Testis (tissue), 3 donors: Measurements from ENCODE around the gene RAB3B. TPM values are rescaled to one million over a fixed set of nuclear protein-coding genes. Genes with fewer than 3 reads are reported as not detected.

Source experiments
- DNase-seq: peaks from one replicate; pipeline ENCODE4 v3.0.0-alpha.2; 2019
- H3K27ac ChIP-seq, 2 donors: fragments of 200-600 bp; sonication (generic); one replicate each; pipeline ENCODE4 v1.5.1; 2019
- H3K27me3 ChIP-seq: fragments of 200-600 bp; sonication (generic); one replicate; pipeline ENCODE4 v1.5.1; 2019
- H3K36me3 ChIP-seq: fragments of 200-600 bp; sonication (generic); one replicate; pipeline ENCODE4 v1.5.1; 2017; ENCODE audit warnings: low read depth; ENCODE audit errors: missing control alignments
- H3K4me1 ChIP-seq: fragments of 200-600 bp; sonication (generic); one replicate; pipeline ENCODE4 v1.5.1; 2019
- H3K4me3 ChIP-seq, 2 donors: fragments of 200-600 bp; sonication (generic); one replicate each; pipeline ENCODE4 v1.5.1; 2017 to 2019
- H3K9me3 ChIP-seq: fragments of 200-600 bp; sonication (generic); one replicate; pipeline ENCODE4 v1.5.1; 2017
- POLR2A ChIP-seq: fragments of 450-650 bp; IDR thresholded peaks from one replicate; pipeline ENCODE4 v1.6.1; 2017; ENCODE audit warnings: antibody characterized with exemption, mild to moderate bottlenecking, moderate library complexity
- WGBS, 2 donors: methylation state at CpG; one replicate each; pipeline ENCODE4 v1.1.5; 2018; 5-methylcytosine and 5-hydroxymethylcytosine counted together
- intact Hi-C: fragments of 100-400 bp; cut with DNase I; formaldehyde crosslinking; loops from one replicate; pipeline ENCODE4 v1.15.1; 2023; ENCODE audit warnings: low total_unique reads
- polyA plus RNA-seq: library from polyadenylated mRNA; stranded (reverse); fragments of 350-450 nt; fragmentation: Illumina TruSeq; extraction: RNeasy Lipid Tissue Mini Kit (QIAGEN cat#74804); gene quantifications from one replicate; pipeline ENCODE4 v1.2.3, GENCODE V29; 2014; ENCODE audit warnings: low read depth, low replicate concordance; ENCODE audit not compliant: insufficient read depth
- total RNA-seq, 2 donors: library from RNA; depleted of rRNA; stranded (reverse); fragments of >200 nt; gene quantifications; one replicate each; pipeline ENCODE4 v1.2.3, GENCODE V29; 2016
- TF ChIP-seq, protein P1 (sequence below), 3 experiments: fragments of 450-650 bp in 2 of 3; fragments of 200-600 bp in 1 of 3; sonication (generic) in 1 of 3; IDR thresholded peaks; one replicate each; pipeline ENCODE4 v1.5.1; 2016 to 2019; ENCODE audit warnings: antibody characterized with exemption in 3 of 3, mild to moderate bottlenecking in 2 of 3, moderate library complexity in 1 of 3

The RAB3B gene
- total and polyA plus RNA-seq, 3 donors from 2014 or later: 0.50 to 1.4 (median 1.4) TPM

DNA sequence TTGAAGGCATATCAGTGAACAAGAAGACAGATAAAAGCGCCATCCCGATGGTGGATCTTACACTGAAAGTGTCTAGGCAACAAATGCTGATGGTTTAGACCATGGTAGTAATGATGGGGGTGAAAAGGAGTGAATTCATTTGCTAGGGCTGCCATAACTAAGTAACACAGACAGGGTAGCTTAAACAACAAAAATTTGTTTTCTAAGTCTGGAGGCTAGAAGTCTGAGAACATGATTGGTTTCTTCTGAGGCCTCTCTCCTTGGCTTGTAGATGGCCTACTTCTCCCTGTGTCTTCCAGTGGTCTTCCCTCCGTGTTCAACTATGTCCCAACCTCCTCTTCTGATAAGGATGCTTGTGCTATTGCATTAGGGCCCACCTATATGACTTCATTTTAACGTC lies 13.4 kb upstream of the RAB3B start:
- Histone ChIP-seq H3K4me3 (no peak overlapping the region), H3K4me1 (peaks cover 26% of the 10 kb centered on the region), H3K27me3 (no peaks in the 10 kb centered on the region), H3K9me3 (no peaks in the 10 kb centered on the region), H3K27ac (no peak overlapping the region), H3K36me3 (no peaks in the 10 kb centered on the region)
- TF ChIP-seq, protein P1, sequence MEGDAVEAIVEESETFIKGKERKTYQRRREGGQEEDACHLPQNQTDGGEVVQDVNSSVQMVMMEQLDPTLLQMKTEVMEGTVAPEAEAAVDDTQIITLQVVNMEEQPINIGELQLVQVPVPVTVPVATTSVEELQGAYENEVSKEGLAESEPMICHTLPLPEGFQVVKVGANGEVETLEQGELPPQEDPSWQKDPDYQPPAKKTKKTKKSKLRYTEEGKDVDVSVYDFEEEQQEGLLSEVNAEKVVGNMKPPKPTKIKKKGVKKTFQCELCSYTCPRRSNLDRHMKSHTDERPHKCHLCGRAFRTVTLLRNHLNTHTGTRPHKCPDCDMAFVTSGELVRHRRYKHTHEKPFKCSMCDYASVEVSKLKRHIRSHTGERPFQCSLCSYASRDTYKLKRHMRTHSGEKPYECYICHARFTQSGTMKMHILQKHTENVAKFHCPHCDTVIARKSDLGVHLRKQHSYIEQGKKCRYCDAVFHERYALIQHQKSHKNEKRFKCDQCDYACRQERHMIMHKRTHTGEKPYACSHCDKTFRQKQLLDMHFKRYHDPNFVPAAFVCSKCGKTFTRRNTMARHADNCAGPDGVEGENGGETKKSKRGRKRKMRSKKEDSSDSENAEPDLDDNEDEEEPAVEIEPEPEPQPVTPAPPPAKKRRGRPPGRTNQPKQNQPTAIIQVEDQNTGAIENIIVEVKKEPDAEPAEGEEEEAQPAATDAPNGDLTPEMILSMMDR (IDR thresholded peaks at IDR 0.05): no peak
- no peak for TF ChIP-seq POLR2A
- intact Hi-C loops: no loop called here
- WGBS, 2 donors: 61 to 63% methylated on average over 4 of the region's 4 CpGs
- DNase-seq: no peak

- Histone ChIP-seq H3K27me3 (no peaks in the 10 kb centered on the region), H3K4me3 (no peak overlapping the region), H3K36me3 (no peaks in the 10 kb centered on the region), H3K9me3 (no peaks in the 10 kb centered on the region), H3K27ac (no peak overlapping the region), H3K4me1 (peaks cover 21% of the 10 kb centered on the region)
- DNase-seq: peak; percentile 77
- TF ChIP-seq, protein P1 (IDR thresholded peaks at IDR 0.05): peak; percentile 79 to 91 (median 90)
- no peak for TF ChIP-seq POLR2A
- 60 to 61% methylated on average over 9 of the region's 9 CpGs for WGBS, 2 donors
- intact Hi-C loops: no loop called here
These were observed 11.8 kb upstream of the RAB3B start for GRCh38 chr1:52002038-52002917.

- intact Hi-C loops: no loop called here
- TF ChIP-seq, protein P1 (IDR thresholded peaks at IDR 0.05): no peak
- TF ChIP-seq POLR2A: no peak
- no peaks in the 10 kb centered on the region for H3K36me3 ChIP-seq
- WGBS, 2 donors: 76 to 100% methylated on average over 1 of the region's 1 CpG
- DNase-seq: no peak
- no peak overlapping the region for H3K4me3 ChIP-seq
- no peaks in the 10 kb centered on the region for H3K27me3 ChIP-seq
- no peaks in the 10 kb centered on the region for H3K4me1 ChIP-seq
- no peak overlapping the region for H3K27ac ChIP-seq
- no peaks in the 10 kb centered on the region for H3K9me3 ChIP-seq
These were observed 8.2 kb upstream of the RAB3B start for GRCh38 chr1:51998701-51999100.

DNA sequence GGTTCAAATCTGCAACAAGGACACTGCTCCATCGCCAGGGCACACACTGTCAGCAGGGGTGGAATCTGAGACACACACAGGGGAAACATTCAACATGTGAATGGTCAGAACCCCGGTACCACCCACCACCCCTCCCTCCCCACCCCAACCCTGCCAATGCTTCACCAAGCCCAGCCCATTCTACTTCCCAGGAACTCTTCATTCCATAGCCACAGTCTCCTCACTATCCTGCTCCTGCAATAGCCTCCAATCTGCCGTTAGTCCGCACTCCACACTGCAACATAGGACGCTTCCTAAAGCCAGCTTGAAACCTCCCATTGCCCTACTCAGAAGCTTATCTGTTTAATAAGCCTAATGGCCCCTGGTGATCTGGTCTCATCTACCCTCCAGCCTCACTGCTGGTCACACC lies 7.5 kb upstream of the RAB3B start:
- Histone ChIP-seq H3K4me3 (no peak overlapping the region), H3K4me1 (no peaks in the 10 kb centered on the region), H3K36me3 (no peaks in the 10 kb centered on the region), H3K27ac (no peak overlapping the region), H3K9me3 (no peaks in the 10 kb centered on the region), H3K27me3 (no peaks in the 10 kb centered on the region)
- TF ChIP-seq, protein P1 (IDR thresholded peaks at IDR 0.05): no peak
- no peak for TF ChIP-seq POLR2A
- DNase-seq: no peak
- 62 to 73% methylated on average over 5 of the region's 5 CpGs for WGBS, 2 donors
- intact Hi-C loops: no loop called here
